Panc1 (cell line): ENCODE data around the gene AKAP12. TPM values are rescaled to one million over a fixed set of nuclear protein-coding genes. Genes with fewer than 3 reads are reported as not detected.
"Not testable (repeated sequence)": the region's sequence is repeated elsewhere in the genome, so short reads cannot be mapped to it uniquely, and the experiment has no call there.

Experiments used
- ATAC-seq: fragments of 200-7000 bp; cut with Tn5 transposase; 2 replicates; pipeline ENCODE4 v1.9.1; 2020; ENCODE audit warnings: mild to moderate bottlenecking, moderate library complexity
- BruUV-seq: library from RNA; stranded (reverse); fragments of 400-500 nt; replicated peaks from 2 replicates; lab custom pipeline; 2021; lab: Mats Ljungman, UMichigan
- CTCF ChIA-PET: fragments of 300-600 bp; sonication (Branson Sonifier 250); formaldehyde crosslinking; loops from one replicate; lab custom pipeline; 2022; ENCODE audit warnings: antibody characterized with exemption; lab: Charles Lee
- POLR2A ChIA-PET: fragments of 300-600 bp; sonication (Branson Sonifier 250); formaldehyde crosslinking; loops from one replicate; lab custom pipeline; 2022; ENCODE audit warnings: antibody characterized with exemption; lab: Charles Lee
- DNase-seq: peaks from one replicate; pipeline ENCODE4 v3.0.0-alpha.2; 2010; ENCODE audit warnings: low read depth, low spot score
- H3K27ac ChIP-seq: 2 replicates; pipeline ENCODE4 v1.5.1; 2011; ENCODE audit warnings: mild to moderate bottlenecking, low read length, inconsistent platforms
- H3K27me3 ChIP-seq: fragments of 200-500 bp; sonication (Bioruptor generic); 2 replicates; pipeline ENCODE4 v1.6.0; 2014; ENCODE audit warnings: low read length, inconsistent platforms; ENCODE audit not compliant: control insufficient read depth, insufficient read depth
- H3K36me3 ChIP-seq: fragments of 200-500 bp; sonication (Bioruptor generic); 2 replicates; pipeline ENCODE4 v1.5.1; 2014; ENCODE audit warnings: inconsistent platforms, mild to moderate bottlenecking, low read length, moderate library complexity; ENCODE audit not compliant: control insufficient read depth, insufficient read depth
- H3K4me1 ChIP-seq: 2 replicates; pipeline ENCODE4 v1.5.1; 2011; ENCODE audit warnings: inconsistent platforms, mild to moderate bottlenecking, low read length, moderate library complexity; ENCODE audit not compliant: control insufficient read depth, insufficient read depth
- H3K4me3 ChIP-seq, 2 experiments: 2 replicates each; pipeline ENCODE4 v1.5.1; 2011 to 2012; ENCODE audit warnings: low read depth in 2 of 2, low read length in 2 of 2, mild to moderate bottlenecking in 2 of 2, inconsistent platforms in 1 of 2, moderate library complexity in 1 of 2
- H3K9me3 ChIP-seq: fragments of 200-500 bp; sonication (Bioruptor generic); 2 replicates; pipeline ENCODE4 v1.5.1; 2014; ENCODE audit warnings: low read depth, mild to moderate bottlenecking, inconsistent platforms, low read length, moderate library complexity; ENCODE audit not compliant: control insufficient read depth, insufficient read depth
- CTCF ChIP-seq: fragments of 450-650 bp; IDR thresholded peaks from 2 replicates; pipeline ENCODE4 v1.5.1; 2017; ENCODE audit warnings: mild to moderate bottlenecking
- POLR2AphosphoS5 ChIP-seq: IDR thresholded peaks from 2 replicates; pipeline ENCODE4 v1.6.1; 2012; ENCODE audit warnings: mild to moderate bottlenecking, low read depth, low read length, moderate library complexity
- SIN3A ChIP-seq: IDR thresholded peaks from 2 replicates; pipeline ENCODE4 v1.6.1; 2012; ENCODE audit warnings: low read depth, mild to moderate bottlenecking, low read length, moderate library complexity, borderline replicate concordance; ENCODE audit not compliant: insufficient read depth
- TCF7L2 ChIP-seq: IDR thresholded peaks from 2 replicates; pipeline ENCODE4 v1.6.1; 2011; ENCODE audit warnings: mild to moderate bottlenecking, low read depth, low read length, inconsistent platforms
- in situ Hi-C: cut with HindIII; loops from 2 replicates; pipeline ENCODE4 v1.10.0; 2016; ENCODE audit warnings: low sequenced_read_pairs, low pct_unique_long_range_greater_than_20kb
- intact Hi-C: fragments of 100-400 bp; cut with micrococcal nuclease; formaldehyde crosslinking; loops from one replicate; pipeline ENCODE4 v1.10.0; 2022; ENCODE audit not compliant: unreplicated experiment
- total RNA-seq: library from RNA; stranded (reverse); gene quantifications from one replicate; pipeline ENCODE4 v1.2.1, GENCODE V29; 2021; ENCODE audit not compliant: unreplicated experiment
- TF ChIP-seq, protein P1 (sequence below), 2 experiments: IDR thresholded peaks; 2 replicates each; pipeline ENCODE4 v1.6.1; 2011 to 2012; ENCODE audit warnings: low read depth in 2 of 2, control low read depth in 1 of 2, low read length in 1 of 2, mild to moderate bottlenecking in 1 of 2, moderate library complexity in 1 of 2; ENCODE audit not compliant: insufficient read depth in 1 of 2

Gene AKAP12
- total RNA-seq, 1 experiment from 2014 or later: 267 TPM

- CTCF ChIA-PET, POLR2A ChIA-PET, H3K4me1 ChIP-seq, BruUV-seq, H3K27me3 ChIP-seq, H3K27ac ChIP-seq, intact Hi-C loops, H3K9me3 ChIP-seq, ATAC-seq, H3K4me3 ChIP-seq, in situ Hi-C loops, H3K36me3 ChIP-seq, DNase-seq: not testable (repeated sequence)
Measured at GRCh38 chr6:151342750-151343149, 103.0 kb downstream of the AKAP12 start.

GRCh38 chr6:151349651-151350270 is 110.0 kb downstream of the AKAP12 start:
- Histone ChIP-seq H3K4me3 (no peak overlapping the region), H3K4me1 (no peaks in the 10 kb centered on the region), H3K27ac (no peak overlapping the region), H3K36me3 (no peaks in the 10 kb centered on the region; the same call in 1 of the 2 replicates), H3K27me3 (no peaks in the 10 kb centered on the region), H3K9me3 (no peaks in the 10 kb centered on the region)
- no peak for TF ChIP-seq CTCF
- in situ Hi-C loops: no loop called here
- intact Hi-C loops: no loop called here
- BruUV-seq: TSS peak; percentile 53
- POLR2A ChIA-PET: no interaction called here
- CTCF ChIA-PET: no interaction called here
- ATAC-seq (no peak), DNase-seq (no peak)

- Histone ChIP-seq H3K9me3 (no peaks in the 10 kb centered on the region), H3K27ac (no peak overlapping the region), H3K4me3 (no peak overlapping the region), H3K27me3 (no peaks in the 10 kb centered on the region), H3K36me3 (no peaks in the 10 kb centered on the region; the same call in 1 of the 2 replicates), H3K4me1 (no peaks in the 10 kb centered on the region)
- CTCF ChIA-PET: no interaction called here
- ATAC-seq (no peak), DNase-seq (no peak)
- no TSS peak for BruUV-seq
- TF ChIP-seq CTCF (no peak), POLR2AphosphoS5 (no peak), TCF7L2 (no peak), SIN3A (no peak)
- TF ChIP-seq, protein P1, sequence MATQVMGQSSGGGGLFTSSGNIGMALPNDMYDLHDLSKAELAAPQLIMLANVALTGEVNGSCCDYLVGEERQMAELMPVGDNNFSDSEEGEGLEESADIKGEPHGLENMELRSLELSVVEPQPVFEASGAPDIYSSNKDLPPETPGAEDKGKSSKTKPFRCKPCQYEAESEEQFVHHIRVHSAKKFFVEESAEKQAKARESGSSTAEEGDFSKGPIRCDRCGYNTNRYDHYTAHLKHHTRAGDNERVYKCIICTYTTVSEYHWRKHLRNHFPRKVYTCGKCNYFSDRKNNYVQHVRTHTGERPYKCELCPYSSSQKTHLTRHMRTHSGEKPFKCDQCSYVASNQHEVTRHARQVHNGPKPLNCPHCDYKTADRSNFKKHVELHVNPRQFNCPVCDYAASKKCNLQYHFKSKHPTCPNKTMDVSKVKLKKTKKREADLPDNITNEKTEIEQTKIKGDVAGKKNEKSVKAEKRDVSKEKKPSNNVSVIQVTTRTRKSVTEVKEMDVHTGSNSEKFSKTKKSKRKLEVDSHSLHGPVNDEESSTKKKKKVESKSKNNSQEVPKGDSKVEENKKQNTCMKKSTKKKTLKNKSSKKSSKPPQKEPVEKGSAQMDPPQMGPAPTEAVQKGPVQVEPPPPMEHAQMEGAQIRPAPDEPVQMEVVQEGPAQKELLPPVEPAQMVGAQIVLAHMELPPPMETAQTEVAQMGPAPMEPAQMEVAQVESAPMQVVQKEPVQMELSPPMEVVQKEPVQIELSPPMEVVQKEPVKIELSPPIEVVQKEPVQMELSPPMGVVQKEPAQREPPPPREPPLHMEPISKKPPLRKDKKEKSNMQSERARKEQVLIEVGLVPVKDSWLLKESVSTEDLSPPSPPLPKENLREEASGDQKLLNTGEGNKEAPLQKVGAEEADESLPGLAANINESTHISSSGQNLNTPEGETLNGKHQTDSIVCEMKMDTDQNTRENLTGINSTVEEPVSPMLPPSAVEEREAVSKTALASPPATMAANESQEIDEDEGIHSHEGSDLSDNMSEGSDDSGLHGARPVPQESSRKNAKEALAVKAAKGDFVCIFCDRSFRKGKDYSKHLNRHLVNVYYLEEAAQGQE (IDR thresholded peaks at IDR 0.05; ENCODE audit: insufficient read depth in 1 of 2, low read depth in 2 of 2, low read length in 1 of 2): no peak
- intact Hi-C loops (no loop called here), in situ Hi-C loops (no loop called here)
- POLR2A ChIA-PET: no interaction called here
Measured at GRCh38 chr6:151350442-151351145, 110.8 kb downstream of the AKAP12 start.
